K562 (cell line): ENCODE data around the gene GRID2IP. TPM values are rescaled to one million over a fixed set of nuclear protein-coding genes. Genes with fewer than 3 reads are reported as not detected.

Source experiments
- ATF3 ChIP-seq, 2 experiments: fragments of 450-650 bp in 1 of 2; sonication (generic) in 1 of 2; formaldehyde crosslinking in 1 of 2; IDR thresholded peaks in 1 of 2; conservative IDR thresholded peaks in 1 of 2; 2 replicates each; pipeline versions ENCODE4 v1.6.1 to v1.8.1; 2016 to 2023; ENCODE audit warnings: mild to moderate bottlenecking in 2 of 2, moderate library complexity in 2 of 2, inconsistent platforms in 1 of 2, missing genetic modification reagents in 1 of 2
- BRD9 ChIP-seq: fragments of 450-650 bp; IDR thresholded peaks from 2 replicates; pipeline ENCODE4 v1.6.1; 2018; ENCODE audit warnings: low read depth; ENCODE audit not compliant: partially characterized antibody
- CBFA2T3 ChIP-seq: fragments of 450-650 bp; IDR thresholded peaks from 2 replicates; pipeline ENCODE4 v1.6.1; 2017
- DEAF1 ChIP-seq: fragments of 450-650 bp; formaldehyde crosslinking; IDR thresholded peaks from 2 replicates; pipeline ENCODE4 v1.4.0; 2020; ENCODE audit warnings: mild to moderate bottlenecking, moderate library complexity
- GATAD2B ChIP-seq: fragments of 450-650 bp; IDR thresholded peaks from 2 replicates; pipeline ENCODE4 v1.6.1; 2017; ENCODE audit warnings: mild to moderate bottlenecking, borderline replicate concordance
- LARP7 ChIP-seq: fragments of 450-650 bp; IDR thresholded peaks from 2 replicates; pipeline ENCODE4 v1.6.1; 2016
- LCOR ChIP-seq: sonication (generic); formaldehyde crosslinking; IDR thresholded peaks from 2 replicates; pipeline ENCODE4 v1.8.0; 2022; ENCODE audit warnings: mild to moderate bottlenecking, missing genetic modification reagents
- MCM3 ChIP-seq: fragments of 450-650 bp; IDR thresholded peaks from 2 replicates; pipeline ENCODE4 v1.6.1; 2016
- MIER1 ChIP-seq: fragments of 450-650 bp; IDR thresholded peaks from 2 replicates; pipeline ENCODE4 v1.6.1; 2016; ENCODE audit warnings: antibody characterized with exemption, mild to moderate bottlenecking, low read depth
- MLX ChIP-seq, 2 experiments: fragments of 450-650 bp in 1 of 2; sonication (generic) in 1 of 2; formaldehyde crosslinking; conservative IDR thresholded peaks; 2 replicates each; pipeline versions ENCODE4 v1.4.0 to v1.8.1; 2020 to 2022; ENCODE audit warnings: mild to moderate bottlenecking in 1 of 2, missing genetic modification reagents in 1 of 2
- OTX1 ChIP-seq: fragments of 450-650 bp; formaldehyde crosslinking; IDR thresholded peaks from 2 replicates; pipeline ENCODE4 v1.4.0; 2022; ENCODE audit warnings: mild to moderate bottlenecking
- POLR2G ChIP-seq: fragments of 200-400 bp; formaldehyde crosslinking; IDR thresholded peaks from 2 replicates; pipeline ENCODE4 v1.6.1; 2017; ENCODE audit warnings: low read depth, mild to moderate bottlenecking, antibody characterized with exemption, low read length, moderate library complexity
- RB1 ChIP-seq: fragments of 450-650 bp; IDR thresholded peaks from 2 replicates; pipeline ENCODE4 v1.6.1; 2017; ENCODE audit warnings: low read depth, mild to moderate bottlenecking
- RNF219 ChIP-seq: fragments of 250-450 bp; sonication (Bioruptor Pico); IDR thresholded peaks from 2 replicates; pipeline ENCODE4 v1.5.0; 2022; ENCODE audit warnings: mild to moderate bottlenecking
- SRSF1 ChIP-seq: fragments of 200-400 bp; formaldehyde crosslinking; IDR thresholded peaks from 2 replicates; pipeline ENCODE4 v1.6.1; 2017; ENCODE audit warnings: mild to moderate bottlenecking, low read depth, low read length, moderate library complexity
- USF2 ChIP-seq: sonication (generic); formaldehyde crosslinking; IDR thresholded peaks from 2 replicates; pipeline ENCODE4 v1.5.0; 2020; ENCODE audit warnings: missing genetic modification reagents
- ZBTB7A ChIP-seq: IDR thresholded peaks from 2 replicates; pipeline ENCODE4 v1.6.1; 2011; ENCODE audit warnings: low read depth, mild to moderate bottlenecking, low read length, moderate library complexity, borderline replicate concordance; ENCODE audit not compliant: control insufficient read depth
- ZNF316 ChIP-seq: fragments of 450-650 bp; IDR thresholded peaks from 2 replicates; pipeline ENCODE4 v1.6.1; 2016
- ZNF639 ChIP-seq, 2 experiments: fragments of 200-800 bp in 1 of 2; sonication (Bioruptor generic) in 1 of 2; sonication (generic) in 1 of 2; formaldehyde crosslinking in 1 of 2; IDR thresholded peaks in 1 of 2; conservative IDR thresholded peaks in 1 of 2; 2 replicates each; pipeline versions ENCODE4 v1.5.0 to v1.6.1; 2016 to 2020; ENCODE audit warnings: missing compliant biosample characterization in 1 of 2, missing genetic modification characterization in 1 of 2, missing genetic modification reagents in 1 of 2
- ZNF707 ChIP-seq: fragments of 250-450 bp; sonication (Bioruptor Pico); conservative IDR thresholded peaks from 2 replicates; pipeline ENCODE4 v1.8.0; 2022; ENCODE audit warnings: inconsistent platforms, mild to moderate bottlenecking, moderate library complexity
- polyA plus RNA-seq, 8 experiments: library from polyadenylated mRNA; depleted of rRNA in 4 of 8; stranded (reverse) in 5 of 8; unstranded in 3 of 8; fragments of >200 nt; fragmentation: Nextera tagmentation in 2 of 8; fragmentation: Illumina TruSeq in 1 of 8; extraction: Ambion mirVana in 2 of 8; extraction: Trizol in 1 of 8; gene quantifications; 2 replicates each; pipeline versions ENCODE4 v1.2.1 to v1.2.3, GENCODE V29; 2011 to 2014; ENCODE audit warnings: inconsistent platforms in 1 of 8, missing spikeins in 1 of 8
- total RNA-seq, 7 experiments: library from RNA; depleted of rRNA in 6 of 7; stranded (reverse); fragments of >200 nt in 6 of 7; fragmentation: Illumina TruSeq in 2 of 7; extraction: Trizol in 2 of 7; gene quantifications; 2 replicates each; pipeline versions ENCODE4 v1.2.1 to v1.2.3, GENCODE V29; 2011 to 2021; ENCODE audit warnings: low replicate concordance in 1 of 7

Gene GRID2IP
- total and polyA plus RNA-seq, 9 of the 15 experiments (the other 6 are each of a cell fraction or from before 2014, with no cell fraction given) = not detected

- TF ChIP-seq POLR2G (no peak), BRD9 (no peak), MIER1 (no peak), ZNF316 (no peak), ZNF639 (CRISPR knock-in tag; conservative IDR thresholded peaks at IDR 0.05 in 1 of 2, IDR thresholded peaks at IDR 0.05 in 1 of 2) (no peak), MCM3 (no peak), ZBTB7A (no peak), LCOR (CRISPR knock-in tag) (no peak), RNF219 (no peak), MLX (CRISPR knock-in tag; conservative IDR thresholded peaks at IDR 0.05) (no peak), RB1 (peak; percentile 72), ZNF707 (CRISPR knock-in tag) (no peak), LARP7 (no peak), GATAD2B (no peak), SRSF1 (no peak), USF2 (CRISPR knock-in tag) (peak; percentile 49), DEAF1 (CRISPR knock-in tag) (peak; percentile 61; the same call in 1 of the 2 replicates), ATF3 (IDR thresholded peaks at IDR 0.05) (no peak), ATF3 (CRISPR knock-in tag; conservative IDR thresholded peaks at IDR 0.05) (no peak), OTX1 (CRISPR knock-in tag) (no peak), CBFA2T3 (no peak)
Observed at GRCh38 chr7:6516387-6516983, 34.8 kb downstream of the GRID2IP start (continued).
